Small intestine (tissue), 7 donors: ENCODE results near the gene KCNIP1. TPM values are rescaled to one million over a fixed set of nuclear protein-coding genes. Genes with fewer than 3 reads are reported as not detected.

Experiments
- DNase-seq, 2 donors: peaks; one replicate each; pipeline versions ENCODE4 v3.0.0 to v3.0.0-alpha.2; 2013
- FAIRE-seq: peaks from 2 replicates; lab custom pipeline; 2012; peaks lifted over from hg19 to GRCh38; lab: Jason Lieb, UNC
- H3K27ac ChIP-seq, 3 donors: one replicate each; pipeline ENCODE4 v1.5.1; 2013; ENCODE audit warnings: low read length in 2 of 3, mild to moderate bottlenecking in 2 of 3, control low read depth in 1 of 3, inconsistent platforms in 1 of 3, low read depth in 1 of 3, moderate library complexity in 1 of 3
- H3K27me3 ChIP-seq, 3 donors: one replicate each; pipeline ENCODE4 v1.6.1; 2013; ENCODE audit warnings: low read length in 3 of 3, inconsistent platforms in 1 of 3; ENCODE audit not compliant: control insufficient read depth in 3 of 3, insufficient read depth in 3 of 3
- H3K36me3 ChIP-seq, 3 donors: one replicate each; pipeline ENCODE4 v1.6.1; 2013; ENCODE audit warnings: low read length in 3 of 3, inconsistent platforms in 1 of 3, low read depth in 1 of 3, mild to moderate bottlenecking in 1 of 3, moderate library complexity in 1 of 3; ENCODE audit not compliant: control insufficient read depth in 3 of 3, insufficient read depth in 2 of 3
- H3K4me1 ChIP-seq, 3 donors: one replicate each; pipeline ENCODE4 v1.6.1; 2013; ENCODE audit warnings: low read length in 2 of 3, inconsistent platforms in 1 of 3, low read depth in 1 of 3, mild to moderate bottlenecking in 1 of 3, moderate library complexity in 1 of 3; ENCODE audit not compliant: control insufficient read depth in 3 of 3, insufficient read depth in 2 of 3
- H3K4me3 ChIP-seq, 3 donors: one replicate each; pipeline ENCODE4 v1.5.1; 2013; ENCODE audit warnings: low read length in 3 of 3, control low read depth in 1 of 3, inconsistent platforms in 1 of 3, low read depth in 1 of 3, mild to moderate bottlenecking in 1 of 3, moderate library complexity in 1 of 3
- H3K9me3 ChIP-seq, 2 donors: one replicate each; pipeline ENCODE4 v1.6.1; 2013; ENCODE audit warnings: low read depth in 1 of 2, low read length in 1 of 2; ENCODE audit not compliant: control insufficient read depth in 2 of 2, insufficient read depth in 1 of 2
- WGBS, 3 donors: extraction: QIAGEN DNeasy Blood & Tissue Kit; methylation state at CpG; one replicate each; pipeline ENCODE4 v1.1.7; 2013; 5-methylcytosine and 5-hydroxymethylcytosine counted together
- polyA plus RNA-seq, 4 donors: library from polyadenylated mRNA; stranded (reverse) in 3 of 4; unstranded in 1 of 4; fragments of 200-250 nt in 3 of 4; fragments of 120-200 nt in 1 of 4; gene quantifications; one replicate each; pipeline versions ENCODE4 v1.2.1 to v1.2.3, GENCODE V29; 2013
- donor health status: healthy with polysubstance abuse.
- donor health status: control.
- donor health status: control.
- donor health status: Bipolar disorder and iron deficiency.
- donor health status: healthy.

KCNIP1 gene
- polyA plus RNA-seq, 4 donors = 0.21 to 1.0 TPM; not detected in 2

DNA sequence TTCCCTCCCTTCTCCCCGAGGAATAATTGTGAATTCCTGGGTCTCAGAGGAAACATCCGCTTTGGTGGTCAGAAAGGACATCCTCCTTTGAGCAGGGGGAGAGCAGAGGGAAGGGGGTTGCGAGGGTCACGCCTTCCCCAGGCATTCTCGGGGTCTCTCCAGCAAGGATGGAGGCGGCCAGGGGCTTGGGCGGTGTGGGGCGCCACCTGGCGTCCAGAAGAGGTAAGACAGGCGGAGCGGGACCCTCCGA is 129.1 kb downstream of the KCNIP1 start:
- Histone ChIP-seq H3K36me3 (no peaks in the 10 kb centered on the region), H3K27me3 (no peaks in the 10 kb centered on the region), H3K4me1 (peaks cover 0 to 15% (median 0%) of the 10 kb centered on the region in 3 donors), H3K4me3 (no peak overlapping the region), H3K9me3 (no peaks in the 10 kb centered on the region), H3K27ac (peak overlapping the region in 2 of 3 donors; percentile 56 to 62)
- DNase-seq = peak in 1 of 2 donors; percentile 10
- WGBS, 3 donors = 1% methylated on average over 12 of the region's 12 CpGs
- no peak for FAIRE-seq

GRCh38 chr5:170633235-170634081 is 129.6 kb downstream of the KCNIP1 start:
- H3K4me1 ChIP-seq = peaks cover 0 to 15% (median 0%) of the 10 kb centered on the region in 3 donors
- peak overlapping the region in 2 of 3 donors; percentile 56 to 62 for H3K27ac ChIP-seq
- no peaks in the 10 kb centered on the region for H3K9me3 ChIP-seq
- no peak for FAIRE-seq
- H3K36me3 ChIP-seq = no peaks in the 10 kb centered on the region
- DNase-seq = peak; percentile 27 to 72
- H3K27me3 ChIP-seq = no peaks in the 10 kb centered on the region
- H3K4me3 ChIP-seq = no peak overlapping the region
- 1 to 4% (median 4%) methylated on average over 12 to 16 of the region's 25 CpGs for WGBS, 3 donors

- Histone ChIP-seq H3K9me3 (no peaks in the 10 kb centered on the region), H3K27me3 (no peaks in the 10 kb centered on the region), H3K4me3 (no peak overlapping the region), H3K27ac (no peak overlapping the region), H3K4me1 (peaks cover 0 to 15% (median 0%) of the 10 kb centered on the region in 3 donors), H3K36me3 (no peaks in the 10 kb centered on the region)
- FAIRE-seq (no peak), DNase-seq (no peak)
- WGBS, 3 donors = 47 to 67% (median 57%) methylated on average over 6 of the region's 6 CpGs
These were observed 130.6 kb downstream of the KCNIP1 start for GRCh38 chr5:170634256-170634990.

DNA sequence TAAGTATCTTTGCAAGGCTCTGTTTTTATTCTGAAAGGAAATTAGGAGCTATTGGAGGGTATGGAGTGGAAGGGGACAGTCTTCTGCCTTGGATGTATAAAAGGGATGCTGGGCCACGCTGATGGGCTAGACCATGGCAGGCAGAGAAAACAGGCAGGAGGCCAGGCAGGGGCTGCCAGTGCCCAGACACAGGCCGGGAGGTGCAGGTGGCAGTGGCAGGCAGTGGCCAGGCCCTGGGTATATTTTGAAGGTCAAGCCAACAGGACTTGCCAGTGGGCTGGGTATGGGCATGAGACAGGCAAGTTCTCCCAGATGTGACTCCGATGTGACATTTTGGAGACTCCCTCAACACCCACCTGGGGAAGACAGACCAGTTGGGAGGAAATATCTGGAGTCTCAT is 131.9 kb downstream of the KCNIP1 start:
- FAIRE-seq = no peak
- Histone ChIP-seq H3K9me3 (no peaks in the 10 kb centered on the region), H3K27me3 (peaks cover 0 to 2% (median 0%) of the 10 kb centered on the region in 3 donors), H3K4me3 (no peak overlapping the region), H3K27ac (no peak overlapping the region), H3K4me1 (peaks cover 0 to 15% (median 0%) of the 10 kb centered on the region in 3 donors), H3K36me3 (no peaks in the 10 kb centered on the region)
- 77 to 84% (median 78%) methylated on average over 3 of the region's 3 CpGs for WGBS, 3 donors
- no peak for DNase-seq

GRCh38 chr5:170636206-170636605 is 132.4 kb downstream of the KCNIP1 start:
- no peak overlapping the region for H3K27ac ChIP-seq
- H3K9me3 ChIP-seq = no peaks in the 10 kb centered on the region
- WGBS, 3 donors = 82 to 90% (median 89%) methylated on average over 9 to 11 of the region's 11 CpGs
- FAIRE-seq = no peak
- H3K4me3 ChIP-seq = no peak overlapping the region
- H3K36me3 ChIP-seq = no peaks in the 10 kb centered on the region
- DNase-seq = no peak
- H3K4me1 ChIP-seq = peaks cover 0 to 15% (median 0%) of the 10 kb centered on the region in 3 donors
- peaks cover 0 to 2% (median 0%) of the 10 kb centered on the region in 3 donors for H3K27me3 ChIP-seq

GRCh38 chr5:170636801-170637477 is 133.1 kb downstream of the KCNIP1 start:
- 64 to 82% (median 69%) methylated on average over 8 of the region's 8 CpGs for WGBS, 3 donors
- FAIRE-seq = no peak

GRCh38 chr5:170638051-170638450 is 134.2 kb downstream of the KCNIP1 start:
- Histone ChIP-seq H3K36me3 (no peaks in the 10 kb centered on the region), H3K4me3 (no peak overlapping the region), H3K4me1 (peaks cover 0 to 8% (median 0%) of the 10 kb centered on the region in 3 donors), H3K9me3 (no peaks in the 10 kb centered on the region), H3K27ac (no peak overlapping the region), H3K27me3 (peaks cover 0 to 2% (median 0%) of the 10 kb centered on the region in 3 donors)
- no peak for FAIRE-seq
- WGBS, 3 donors = 81 to 91% (median 88%) methylated on average over 4 of the region's 4 CpGs
- DNase-seq = no peak

More at GRCh38 chr5:170636801-170637477, 133.1 kb downstream of the KCNIP1 start:
- H3K27me3 ChIP-seq = peaks cover 0 to 2% (median 0%) of the 10 kb centered on the region in 3 donors
- H3K9me3 ChIP-seq = no peaks in the 10 kb centered on the region
- H3K4me1 ChIP-seq = peaks cover 0 to 15% (median 0%) of the 10 kb centered on the region in 3 donors
- no peak overlapping the region for H3K27ac ChIP-seq
- no peak overlapping the region for H3K4me3 ChIP-seq
- DNase-seq = no peak
- H3K36me3 ChIP-seq = no peaks in the 10 kb centered on the region
